Measurements from ENCODE around the gene ZNF497.

DNA sequence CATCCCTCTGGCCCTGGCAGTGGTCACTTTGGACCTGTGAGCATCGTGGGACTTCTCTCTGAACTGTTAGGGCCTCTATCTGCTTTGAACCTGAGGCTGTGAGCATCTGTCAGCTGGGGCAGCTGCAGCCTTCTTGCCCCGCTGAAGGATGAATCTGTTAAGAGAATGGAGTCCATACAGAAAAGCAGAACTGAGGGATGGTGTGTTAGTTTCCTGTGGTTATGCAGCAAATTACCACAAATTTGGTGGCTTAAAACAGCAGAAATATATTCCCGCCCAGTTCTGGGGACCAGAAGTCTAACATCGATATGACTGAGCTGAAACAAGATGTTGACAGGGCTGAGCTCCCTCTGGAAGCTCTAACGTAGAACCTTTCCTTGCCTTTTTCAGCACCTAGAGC is 1.6 kb upstream of the ZNF497 start:
- TF ChIP-seq CTCF (tag by site-specific recombination; IDR thresholded peaks at IDR 0.05): no peak
- TF ChIP-seq ZNF629 (tag by site-specific recombination; IDR thresholded peaks at IDR 0.05): no peak
- TF ChIP-seq ZNF843 (tag by site-specific recombination; IDR thresholded peaks at IDR 0.05): no peak
- no peak for TF ChIP-seq ZBTB7A (tag by site-specific recombination; IDR thresholded peaks at IDR 0.05; ENCODE audit: low read depth)
- TF ChIP-seq ZNF416 (tag by site-specific recombination; IDR thresholded peaks at IDR 0.05): no peak
- TF ChIP-seq ELK4 (IDR thresholded peaks at IDR 0.05; ENCODE audit: borderline replicate concordance, low read depth, low read length): no peak
